Endothelial cell of umbilical vein (primary cell): ENCODE data around the gene IPO11.

ENCODE experiments used
- POLR2A ChIP-seq: IDR thresholded peaks from 2 replicates; pipeline ENCODE4 v1.6.1; 2012; ENCODE audit warnings: low read depth, mild to moderate bottlenecking, control low read depth, low read length
- TF ChIP-seq, protein P1 (sequence below), 2 donors: IDR thresholded peaks; 1 replicate in 1 of 2; 2 replicates in 1 of 2; pipeline ENCODE4 v1.5.1; 2011; ENCODE audit warnings: low read length in 2 of 2, mild to moderate bottlenecking in 2 of 2, moderate library complexity in 2 of 2, control low read depth in 1 of 2, inconsistent platforms in 1 of 2, low read depth in 1 of 2; ENCODE audit not compliant: insufficient read depth in 1 of 2; ENCODE audit errors: extremely low read depth in 1 of 2

- TF ChIP-seq, protein P1, sequence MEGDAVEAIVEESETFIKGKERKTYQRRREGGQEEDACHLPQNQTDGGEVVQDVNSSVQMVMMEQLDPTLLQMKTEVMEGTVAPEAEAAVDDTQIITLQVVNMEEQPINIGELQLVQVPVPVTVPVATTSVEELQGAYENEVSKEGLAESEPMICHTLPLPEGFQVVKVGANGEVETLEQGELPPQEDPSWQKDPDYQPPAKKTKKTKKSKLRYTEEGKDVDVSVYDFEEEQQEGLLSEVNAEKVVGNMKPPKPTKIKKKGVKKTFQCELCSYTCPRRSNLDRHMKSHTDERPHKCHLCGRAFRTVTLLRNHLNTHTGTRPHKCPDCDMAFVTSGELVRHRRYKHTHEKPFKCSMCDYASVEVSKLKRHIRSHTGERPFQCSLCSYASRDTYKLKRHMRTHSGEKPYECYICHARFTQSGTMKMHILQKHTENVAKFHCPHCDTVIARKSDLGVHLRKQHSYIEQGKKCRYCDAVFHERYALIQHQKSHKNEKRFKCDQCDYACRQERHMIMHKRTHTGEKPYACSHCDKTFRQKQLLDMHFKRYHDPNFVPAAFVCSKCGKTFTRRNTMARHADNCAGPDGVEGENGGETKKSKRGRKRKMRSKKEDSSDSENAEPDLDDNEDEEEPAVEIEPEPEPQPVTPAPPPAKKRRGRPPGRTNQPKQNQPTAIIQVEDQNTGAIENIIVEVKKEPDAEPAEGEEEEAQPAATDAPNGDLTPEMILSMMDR (IDR thresholded peaks at IDR 0.05; ENCODE audit: extremely low read depth in 1 of 2, insufficient read depth in 1 of 2, low read depth in 1 of 2, low read length in 2 of 2) = no peak
- no peak for TF ChIP-seq POLR2A
These were observed 248.6 kb downstream of the IPO11 start for GRCh38 chr5:62661126-62661525.
